ENCODE data around the gene SRGAP1.

- TF ChIP-seq, protein P1, sequence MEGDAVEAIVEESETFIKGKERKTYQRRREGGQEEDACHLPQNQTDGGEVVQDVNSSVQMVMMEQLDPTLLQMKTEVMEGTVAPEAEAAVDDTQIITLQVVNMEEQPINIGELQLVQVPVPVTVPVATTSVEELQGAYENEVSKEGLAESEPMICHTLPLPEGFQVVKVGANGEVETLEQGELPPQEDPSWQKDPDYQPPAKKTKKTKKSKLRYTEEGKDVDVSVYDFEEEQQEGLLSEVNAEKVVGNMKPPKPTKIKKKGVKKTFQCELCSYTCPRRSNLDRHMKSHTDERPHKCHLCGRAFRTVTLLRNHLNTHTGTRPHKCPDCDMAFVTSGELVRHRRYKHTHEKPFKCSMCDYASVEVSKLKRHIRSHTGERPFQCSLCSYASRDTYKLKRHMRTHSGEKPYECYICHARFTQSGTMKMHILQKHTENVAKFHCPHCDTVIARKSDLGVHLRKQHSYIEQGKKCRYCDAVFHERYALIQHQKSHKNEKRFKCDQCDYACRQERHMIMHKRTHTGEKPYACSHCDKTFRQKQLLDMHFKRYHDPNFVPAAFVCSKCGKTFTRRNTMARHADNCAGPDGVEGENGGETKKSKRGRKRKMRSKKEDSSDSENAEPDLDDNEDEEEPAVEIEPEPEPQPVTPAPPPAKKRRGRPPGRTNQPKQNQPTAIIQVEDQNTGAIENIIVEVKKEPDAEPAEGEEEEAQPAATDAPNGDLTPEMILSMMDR (IDR thresholded peaks at IDR 0.05; ENCODE audit: low read length), result no peak
- TF ChIP-seq EZH2 (optimal IDR thresholded peaks at IDR 0.05; ENCODE audit: low read depth, low read length), result no peak
These were observed 135.7 kb downstream of the SRGAP1 start for GRCh38 chr12:63980211-63980610.
